Endothelial cell of umbilical vein (primary cell): ENCODE data around the gene CYP3A4. TPM values are rescaled to one million over a fixed set of nuclear protein-coding genes. Genes with fewer than 3 reads are reported as not detected.

ENCODE experiments used
- Bru-seq: library from RNA; stranded (reverse); fragments of 400-500 nt; gene quantifications from one replicate; lab custom pipeline; 2021; lab: Mats Ljungman, UMichigan
- BruChase-seq, 2 experiments: library from RNA; stranded (reverse); fragments of 400-500 nt; gene quantifications; one replicate each; lab custom pipeline; 2021; lab: Mats Ljungman, UMichigan
- BruUV-seq: library from RNA; stranded (reverse); fragments of 400-500 nt; replicated peaks from 2 replicates; lab custom pipeline; 2021; lab: Mats Ljungman, UMichigan
- CTCF ChIA-PET: fragments of 300-600, 350-600 bp; sonication (Branson Sonifier 250); formaldehyde crosslinking; loops from one replicate; lab custom pipeline; 2021; ENCODE audit warnings: antibody characterized with exemption, inconsistent platforms; lab: Charles Lee
- POLR2A ChIA-PET: fragments of 300-600, 350-600 bp; sonication (Branson Sonifier 250); formaldehyde crosslinking; loops from one replicate; lab custom pipeline; 2021; ENCODE audit warnings: antibody characterized with exemption, inconsistent platforms; lab: Charles Lee
- DNase-seq: peaks from one replicate; pipeline ENCODE4 v3.0.0-alpha.2; 2011; ENCODE audit warnings: low read depth, low spot score
- FAIRE-seq: peaks from 2 replicates; lab custom pipeline; 2011; peaks lifted over from hg19 to GRCh38; lab: Jason Lieb, UNC
- H2AFZ ChIP-seq: 2 replicates; pipeline ENCODE4 v1.6.0; 2012; ENCODE audit warnings: low read depth, low read length, control low read depth, inconsistent platforms
- H3K27ac ChIP-seq: 2 replicates; pipeline ENCODE4 v1.5.1; 2011; ENCODE audit warnings: low read depth, mild to moderate bottlenecking, control low read depth, low read length, moderate library complexity; ENCODE audit not compliant: insufficient read depth
- H3K27me3 ChIP-seq, 2 experiments: 2 replicates each; pipeline versions ENCODE4 v1.6.0 to v1.6.1; 2011; ENCODE audit warnings: low read length in 2 of 2, mixed read lengths in 1 of 2; ENCODE audit not compliant: control insufficient read depth in 2 of 2, insufficient read depth in 2 of 2
- H3K36me3 ChIP-seq, 2 experiments: 2 replicates in 1 of 2; 3 replicates in 1 of 2; pipeline ENCODE4 v1.5.1; 2011; ENCODE audit warnings: low read length in 2 of 2, mild to moderate bottlenecking in 1 of 2, moderate library complexity in 1 of 2; ENCODE audit not compliant: control insufficient read depth in 2 of 2, insufficient read depth in 2 of 2; ENCODE audit errors: extremely low read depth in 1 of 2
- H3K4me1 ChIP-seq: 3 replicates; pipeline ENCODE4 v1.5.1; 2011; ENCODE audit warnings: mild to moderate bottlenecking, low read length; ENCODE audit not compliant: control insufficient read depth, insufficient read depth; ENCODE audit errors: extremely low read depth
- H3K4me2 ChIP-seq: 2 replicates; pipeline ENCODE4 v1.6.1; 2011; ENCODE audit warnings: low read length, control low read depth, mixed read lengths; ENCODE audit not compliant: insufficient read depth
- H3K4me3 ChIP-seq, 3 experiments: fragments of 200-600 bp in 1 of 3; sonication (generic), shearing (Covaris generic) in 1 of 3; replicated peaks in 1 of 3; 2 replicates each; pipeline ENCODE4 v1.5.1; 2011 to 2016; ENCODE audit warnings: control low read depth in 3 of 3, low read length in 3 of 3, mild to moderate bottlenecking in 2 of 3, inconsistent platforms in 1 of 3, low read depth in 1 of 3, moderate library complexity in 1 of 3; ENCODE audit not compliant: insufficient read depth in 1 of 3
- H3K79me2 ChIP-seq: 2 replicates; pipeline ENCODE4 v1.6.0; 2012; ENCODE audit warnings: low read length, inconsistent platforms; ENCODE audit not compliant: control insufficient read depth, insufficient read depth
- H3K9ac ChIP-seq: replicated peaks from 2 replicates; pipeline ENCODE3; 2011; ENCODE audit warnings: low read length, control low read depth; ENCODE audit not compliant: insufficient read depth; ENCODE audit errors: extremely low read depth
- H3K9me1 ChIP-seq: replicated peaks from 3 replicates; pipeline ENCODE4 v1.6.0; 2011; ENCODE audit warnings: mild to moderate bottlenecking, low read length; ENCODE audit not compliant: control insufficient read depth, insufficient read depth; ENCODE audit errors: extremely low read depth
- H3K9me3 ChIP-seq: replicated peaks from 2 replicates; pipeline ENCODE4 v1.5.1; 2012; ENCODE audit warnings: low read length, inconsistent platforms; ENCODE audit not compliant: control insufficient read depth, insufficient read depth
- H4K20me1 ChIP-seq: replicated peaks from 2 replicates; pipeline ENCODE3; 2011; ENCODE audit warnings: mild to moderate bottlenecking, low read length; ENCODE audit not compliant: control insufficient read depth, insufficient read depth; ENCODE audit errors: extremely low read depth
- CTCF ChIP-seq, 2 donors: IDR thresholded peaks; 1 replicate in 1 of 2; 2 replicates in 1 of 2; pipeline ENCODE4 v1.5.1; 2011; ENCODE audit warnings: low read length in 2 of 2, mild to moderate bottlenecking in 2 of 2, moderate library complexity in 2 of 2, control low read depth in 1 of 2, inconsistent platforms in 1 of 2, low read depth in 1 of 2; ENCODE audit not compliant: insufficient read depth in 1 of 2; ENCODE audit errors: extremely low read depth in 1 of 2
- EZH2 ChIP-seq: IDR thresholded peaks from 2 replicates; pipeline ENCODE4 v1.6.1; 2012; ENCODE audit warnings: borderline replicate concordance, low read depth, mild to moderate bottlenecking, moderate library complexity, low read length, inconsistent platforms; ENCODE audit not compliant: severe bottlenecking
- FOS ChIP-seq: IDR thresholded peaks from 2 replicates; pipeline ENCODE4 v1.6.1; 2011; ENCODE audit warnings: mild to moderate bottlenecking, low read length, moderate library complexity, borderline replicate concordance; ENCODE audit not compliant: insufficient read depth
- GATA2 ChIP-seq: IDR thresholded peaks from 2 replicates; pipeline ENCODE4 v1.7.0; 2011; ENCODE audit warnings: low read depth, mild to moderate bottlenecking, moderate library complexity, mixed read lengths, low read length; ENCODE audit not compliant: insufficient read length, insufficient read depth
- JUN ChIP-seq: IDR thresholded peaks from 2 replicates; pipeline ENCODE4 v1.6.1; 2011; ENCODE audit warnings: borderline replicate concordance, low read depth; ENCODE audit not compliant: insufficient read length, insufficient read depth
- MAX ChIP-seq: IDR thresholded peaks from 2 replicates; pipeline ENCODE4 v1.6.1; 2011; ENCODE audit not compliant: insufficient read depth, insufficient read length
- MYC ChIP-seq: IDR thresholded peaks from one replicate; pipeline ENCODE4 v1.6.1; 2011; ENCODE audit warnings: mild to moderate bottlenecking, low read depth, low read length
- POLR2A ChIP-seq: IDR thresholded peaks from 2 replicates; pipeline ENCODE4 v1.6.1; 2012; ENCODE audit warnings: low read depth, mild to moderate bottlenecking, control low read depth, low read length
- POLR2AphosphoS5 ChIP-seq: IDR thresholded peaks from 2 replicates; pipeline ENCODE4 v1.6.1; 2012; ENCODE audit warnings: low read depth, mild to moderate bottlenecking, control low read depth, low read length, moderate library complexity; ENCODE audit not compliant: insufficient read depth
- dilution Hi-C: fragments of 300-500 bp; cut with MboI; formaldehyde crosslinking; loops from one replicate; pipeline ENCODE4 v1.15.0; 2019; ENCODE audit warnings: low sequenced_read_pairs; ENCODE audit not compliant: extremely low pct_ligation_motif_present
- intact Hi-C: fragments of 100-400 bp; cut with micrococcal nuclease; formaldehyde crosslinking; loops from one replicate; pipeline ENCODE4 v1.10.0; 2022
- long read RNA-seq: library from polyadenylated mRNA; stranded (forward); transcript quantifications from one replicate; pipeline ENCODE4 v2.0.0, GENCODE V29; 2021
- polyA minus RNA-seq, 3 experiments: library from RNA; depleted of rRNA, polyadenylated mRNA; stranded (reverse); fragments of >200 nt; gene quantifications; 1 replicate in 1 of 3; 2 replicates in 2 of 3; pipeline ENCODE4 v1.2.3, GENCODE V29; 2011
- polyA plus RNA-seq, 4 experiments: library from polyadenylated mRNA; depleted of rRNA in 3 of 4; stranded (reverse) in 3 of 4; unstranded in 1 of 4; fragments of >200 nt; gene quantifications; 2 replicates each; pipeline versions ENCODE4 v1.2.1 to v1.2.3, GENCODE V29; 2011 to 2012; ENCODE audit warnings: missing spikeins in 1 of 4
- total RNA-seq: library from RNA; stranded (reverse); gene quantifications from 2 replicates; pipeline ENCODE4 v1.2.3, GENCODE V29; 2021

Gene CYP3A4
- total RNA-seq (not detected in 2 replicates), polyA plus RNA-seq (not detected in 2 replicates), polyA minus RNA-seq (not detected in 2 replicates), Bru-seq, nascent RNA (not detected), BruChase-seq, experiment 1, labeled RNA remaining after a 6-hour chase (not detected), BruChase-seq, experiment 2, labeled RNA remaining after a 2-hour chase (not detected)
- not detected in 2 replicates for polyA plus RNA-seq (2011; cell fraction: cytosol; rRNA removed)
- not detected in 2 replicates for polyA plus RNA-seq (2011; cell fraction: nucleus; rRNA removed)
- not detected in 2 replicates for polyA plus RNA-seq (2012)
- not detected for polyA minus RNA-seq (2011; cell fraction: cytosol; rRNA and poly(A)+ RNA removed)
- polyA minus RNA-seq (2011; cell fraction: nucleus; rRNA and poly(A)+ RNA removed), result not detected in 2 replicates
- long read RNA-seq, result 0 reads

- POLR2A ChIA-PET, result no interaction called here
Measured at GRCh38 chr7:99784007-99784406, at the start of gene CYP3A4. CYP3A4 (minus strand) TSS chr7:99784184; CDS start chr7:99784081, 103 bp downstream.

More at GRCh38 chr7:99784007-99784406, at the start of gene CYP3A4:
- Histone ChIP-seq H3K79me2 (no peaks in the 10 kb centered on the region), H3K4me2 (no peak within 1 kb of the TSS), H3K4me1 (no peaks in the 10 kb centered on the region), H2AFZ (no peak within 1 kb of the TSS), H4K20me1 (no peaks in the 10 kb centered on the region), H3K36me3 (no peaks in the 10 kb centered on the region), H3K9ac (no peak within 1 kb of the TSS), H3K27ac (no peak within 1 kb of the TSS), H3K4me3 (no peak within 1 kb of the TSS), H3K9me1 (no peaks in the 10 kb centered on the region), H3K27me3 (peaks cover 0 to 6% of the 10 kb centered on the region in 2 experiments), H3K9me3 (no peaks in the 10 kb centered on the region)
- BruUV-seq, result no TSS peak
- no peak for FAIRE-seq
- intact Hi-C loops (no loop called here), dilution Hi-C loops (no loop called here)
- TF ChIP-seq MAX (no peak), MYC (no peak), CTCF (IDR thresholded peaks at IDR 0.05; ENCODE audit: extremely low read depth in 1 of 2, insufficient read depth in 1 of 2, low read depth in 1 of 2, low read length in 2 of 2) (no peak), POLR2AphosphoS5 (no peak), GATA2 (no peak), EZH2 (no peak), POLR2A (no peak), FOS (no peak), JUN (no peak)
- CTCF ChIA-PET, result no interaction called here
- DNase-seq, result no peak
